HFF-Myc (cell line): ENCODE measurements around the gene PNPLA1.

Source experiments
- DNase-seq: peaks from one replicate; pipeline ENCODE4 v3.0.0-alpha.2; 2011; ENCODE audit warnings: low read depth; ENCODE audit errors: extremely low read depth
- H3K4me3 ChIP-seq: replicated peaks from 2 replicates; pipeline ENCODE4 v1.5.1; 2011; ENCODE audit warnings: low read depth, mild to moderate bottlenecking, control low read depth, low read length
- TF ChIP-seq, protein P1 (sequence below): IDR thresholded peaks from 2 replicates; pipeline ENCODE4 v1.5.1; 2012; ENCODE audit warnings: mild to moderate bottlenecking, low read depth, low read length, control low read depth; ENCODE audit errors: missing control alignments

PNPLA1 gene

DNA sequence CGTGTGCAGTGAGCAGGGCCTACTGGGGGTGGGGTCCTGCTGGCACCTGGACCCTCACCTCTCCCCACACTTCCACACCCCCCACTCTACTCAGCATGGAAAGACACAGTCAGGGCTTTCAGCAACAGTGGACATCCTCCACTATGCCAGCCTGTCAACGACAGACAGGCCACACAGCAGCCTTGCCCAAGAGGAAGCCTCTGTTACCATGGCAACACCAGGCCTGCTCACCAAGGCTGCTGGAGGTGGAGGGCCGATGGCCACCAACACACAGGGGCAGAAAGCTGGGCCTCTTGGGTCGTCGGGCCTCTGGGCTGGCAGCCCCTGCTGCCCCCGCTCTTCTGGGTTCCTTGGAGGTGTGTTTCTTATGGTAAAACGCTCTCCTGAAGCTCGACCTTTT, 53.2 kb downstream of the PNPLA1 start:
- TF ChIP-seq, protein P1, sequence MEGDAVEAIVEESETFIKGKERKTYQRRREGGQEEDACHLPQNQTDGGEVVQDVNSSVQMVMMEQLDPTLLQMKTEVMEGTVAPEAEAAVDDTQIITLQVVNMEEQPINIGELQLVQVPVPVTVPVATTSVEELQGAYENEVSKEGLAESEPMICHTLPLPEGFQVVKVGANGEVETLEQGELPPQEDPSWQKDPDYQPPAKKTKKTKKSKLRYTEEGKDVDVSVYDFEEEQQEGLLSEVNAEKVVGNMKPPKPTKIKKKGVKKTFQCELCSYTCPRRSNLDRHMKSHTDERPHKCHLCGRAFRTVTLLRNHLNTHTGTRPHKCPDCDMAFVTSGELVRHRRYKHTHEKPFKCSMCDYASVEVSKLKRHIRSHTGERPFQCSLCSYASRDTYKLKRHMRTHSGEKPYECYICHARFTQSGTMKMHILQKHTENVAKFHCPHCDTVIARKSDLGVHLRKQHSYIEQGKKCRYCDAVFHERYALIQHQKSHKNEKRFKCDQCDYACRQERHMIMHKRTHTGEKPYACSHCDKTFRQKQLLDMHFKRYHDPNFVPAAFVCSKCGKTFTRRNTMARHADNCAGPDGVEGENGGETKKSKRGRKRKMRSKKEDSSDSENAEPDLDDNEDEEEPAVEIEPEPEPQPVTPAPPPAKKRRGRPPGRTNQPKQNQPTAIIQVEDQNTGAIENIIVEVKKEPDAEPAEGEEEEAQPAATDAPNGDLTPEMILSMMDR: no peak

DNA sequence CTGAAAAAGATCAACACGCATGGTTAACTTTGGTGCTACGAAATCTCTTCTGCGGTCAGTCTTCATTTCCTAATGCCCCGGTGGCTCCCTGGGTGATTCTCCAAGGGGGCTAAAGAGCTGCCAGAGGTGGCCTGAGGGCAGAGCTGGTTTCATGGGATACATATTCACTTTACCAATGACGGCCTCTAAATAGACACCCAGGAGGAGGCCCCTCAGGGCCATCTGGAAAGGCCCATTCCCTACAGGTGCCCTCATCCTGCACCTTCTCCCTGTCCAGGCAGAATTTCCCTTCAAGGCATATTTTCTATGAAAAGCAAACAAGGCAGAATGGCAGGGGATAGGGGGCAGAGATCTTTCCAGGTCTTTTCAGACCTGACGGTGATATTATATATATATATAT, 54.3 kb downstream of the PNPLA1 start:
- DNase-seq: no peak
- TF ChIP-seq, protein P1: no peak
- H3K4me3 ChIP-seq: no peak overlapping the region

More for the DNA sequence above, 53.2 kb downstream of the PNPLA1 start:
- no peak overlapping the region for H3K4me3 ChIP-seq
- DNase-seq: no peak

DNA sequence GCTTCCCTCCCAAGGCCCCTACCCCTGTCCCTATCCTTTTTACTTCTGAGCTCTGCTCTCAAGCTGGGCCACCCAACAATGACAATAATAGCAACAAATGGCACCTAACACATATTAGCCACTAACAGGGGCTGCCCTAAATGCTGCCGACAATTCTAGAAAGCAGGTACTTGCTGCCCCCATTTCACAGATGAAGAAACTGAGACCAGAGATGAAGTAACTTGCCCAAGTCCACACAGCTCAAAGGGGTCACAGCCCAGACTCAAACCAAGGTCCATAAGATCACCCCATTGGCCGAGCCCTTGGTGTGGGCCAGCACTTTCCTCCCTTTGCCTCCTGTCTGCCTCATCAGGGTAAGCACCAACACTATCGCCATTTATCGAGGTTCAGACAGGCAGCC, 54.9 kb downstream of the PNPLA1 start:
- DNase-seq: no peak
- TF ChIP-seq, protein P1: no peak
- H3K4me3 ChIP-seq: no peak overlapping the region

DNA sequence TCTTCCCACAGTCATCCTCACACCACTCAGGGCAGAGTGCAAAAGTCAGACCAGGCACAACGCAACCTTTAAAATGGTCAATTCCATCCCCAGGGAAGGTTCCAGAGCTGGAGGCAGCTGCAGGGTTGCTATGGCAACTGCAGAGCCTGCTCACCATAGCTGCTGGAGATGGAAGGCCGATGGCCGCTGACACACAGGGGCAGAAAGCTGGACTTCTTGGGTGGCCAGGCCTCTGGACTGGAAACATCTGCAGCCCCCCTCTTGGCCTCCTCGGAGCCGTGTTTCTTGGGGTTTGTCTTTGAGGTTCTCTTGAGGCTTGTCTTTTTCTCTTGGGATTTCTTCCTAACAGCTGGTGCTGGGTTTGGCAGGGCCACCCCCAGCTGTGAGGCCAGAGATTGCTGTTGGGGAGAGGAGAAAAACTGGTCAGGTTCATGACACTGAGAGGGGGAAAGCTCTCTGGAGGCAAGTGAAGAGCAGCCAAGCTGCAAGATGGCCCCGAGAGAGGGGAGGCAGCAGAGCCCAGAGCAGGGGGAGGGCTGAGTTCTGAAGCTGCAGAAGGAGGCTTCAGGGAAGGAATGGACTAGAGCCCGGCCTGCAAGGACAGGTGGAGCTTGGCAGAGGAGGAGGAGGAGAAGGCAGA, 56.6 kb downstream of the PNPLA1 start:
- TF ChIP-seq, protein P1: no peak
- H3K4me3 ChIP-seq: no peak overlapping the region
- no peak for DNase-seq

DNA sequence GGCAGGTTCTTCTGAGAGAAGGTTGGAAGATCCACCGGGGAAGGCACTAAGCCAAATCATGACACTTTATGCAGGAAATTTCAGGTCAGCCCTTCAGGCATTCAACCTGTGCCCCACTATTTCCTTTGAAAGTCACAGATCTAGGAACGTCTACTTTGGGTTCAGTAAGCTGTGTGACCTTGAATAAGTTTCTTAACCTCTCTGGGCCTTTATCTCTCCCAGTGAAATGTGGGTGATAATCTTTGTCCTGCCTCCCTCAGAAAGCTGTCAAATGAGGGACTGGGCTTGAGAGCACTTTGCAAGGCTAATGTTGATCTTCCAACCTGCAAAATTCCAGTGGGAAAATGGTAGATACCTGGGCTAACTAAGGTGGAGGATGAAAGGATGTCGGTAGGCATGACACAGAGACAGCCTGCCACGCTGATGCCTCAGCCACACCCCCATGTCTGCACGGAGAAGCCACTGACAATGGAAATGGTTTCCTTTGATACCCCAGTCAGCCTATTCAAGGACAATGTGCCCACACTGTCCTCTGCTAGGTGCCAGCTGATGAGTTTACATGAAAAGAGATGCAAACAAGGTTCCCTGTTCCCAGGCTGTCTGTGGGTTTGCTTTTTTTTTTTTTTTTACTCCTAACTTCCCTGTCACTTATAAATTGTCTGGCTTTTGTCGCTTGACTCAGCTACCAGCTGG, 57.5 kb downstream of the PNPLA1 start:
- no peak for DNase-seq
- TF ChIP-seq, protein P1: no peak
- no peak overlapping the region for H3K4me3 ChIP-seq

DNA sequence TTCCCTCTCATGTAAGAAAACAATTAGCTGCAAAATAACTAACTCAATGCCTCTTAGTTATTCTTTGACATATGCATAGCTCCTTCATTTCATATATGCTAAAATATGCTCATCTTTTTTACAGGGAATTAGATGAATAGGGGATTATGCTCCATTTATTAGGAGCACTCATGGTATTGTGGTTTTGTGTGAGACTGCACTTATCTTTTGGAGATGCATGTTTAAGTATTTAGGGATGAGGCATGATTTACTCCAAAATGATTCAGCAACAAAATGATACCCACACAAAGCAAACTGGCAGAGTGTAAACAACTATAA, 58.0 kb downstream of the PNPLA1 start:
- TF ChIP-seq, protein P1: no peak
- H3K4me3 ChIP-seq: no peak overlapping the region
- no peak for DNase-seq
